Hematopoietic multipotent progenitor cell (in vitro differentiated cells): ENCODE measurements around the gene OR52R1. TPM values are rescaled to one million over a fixed set of nuclear protein-coding genes. Genes with fewer than 3 reads are reported as not detected.

Source experiments
- small RNA-seq: library from RNA; depleted of rRNA; stranded (forward); fragments of <200 nt; gene quantifications from one replicate; pipeline ENCODE3, GENCODE V24; 2012
- total RNA-seq: library from RNA; depleted of rRNA; stranded (reverse); fragments of >200 nt; gene quantifications from one replicate; pipeline ENCODE4 v1.2.3, GENCODE V29; 2012

The OR52R1 gene
- total RNA-seq, 1 donor, result not detected

Small RNA genes lying within 50 kb of the gene (small RNA-seq; reads per million reads assigned to genes)
- not detected for gene RF00091

Other genes starting within 250 kb of the OR52R1 start
- not detected for gene OR52I2, start 222.6 kb downstream of the OR52R1 start, total RNA-seq
- not detected for gene OR52I1, start 210.3 kb downstream of the OR52R1 start, total RNA-seq
- 11.8 TPM for gene TRIM68, start 196.1 kb downstream of the OR52R1 start, total RNA-seq
- gene OR51D1, start 166.9 kb downstream of the OR52R1 start, total RNA-seq, result under 0.01 TPM
- gene OR51E1, start 160.4 kb downstream of the OR52R1 start, total RNA-seq, result not detected
- gene OR51E2, start 106.5 kb downstream of the OR52R1 start, total RNA-seq, result under 0.01 TPM
- not detected for gene MMP26, start 99.6 kb downstream of the OR52R1 start, total RNA-seq
- gene OR51F1, start 34.4 kb downstream of the OR52R1 start, total RNA-seq, result not detected
- not detected for gene OR51F2, start 16.9 kb upstream of the OR52R1 start, total RNA-seq
- gene OR51S1, start 44.8 kb upstream of the OR52R1 start, total RNA-seq, result not detected
- gene OR51T1, start 77.5 kb upstream of the OR52R1 start, total RNA-seq, result not detected
- not detected for gene OR51A7, start 99.4 kb upstream of the OR52R1 start, total RNA-seq
- not detected for gene OR51G2, start 115.0 kb upstream of the OR52R1 start, total RNA-seq
- gene OR51G1, start 120.0 kb upstream of the OR52R1 start, total RNA-seq, result not detected
- under 0.01 TPM for gene OR51A4, start 143.2 kb upstream of the OR52R1 start, total RNA-seq
- gene OR51A2, start 151.3 kb upstream of the OR52R1 start, total RNA-seq, result not detected
- gene OR51L1, start 190.5 kb upstream of the OR52R1 start, total RNA-seq, result under 0.01 TPM
- not detected for gene OR52J3, start 242.1 kb upstream of the OR52R1 start, total RNA-seq